GM21737 (cell line): ENCODE data around the gene CRTAC1.

ENCODE experiments used
- ATAC-seq: cut with Tn5 transposase; IDR thresholded peaks from one replicate; pipeline ENCODE4 v1.9.1; 2021; ENCODE audit warnings: mild to moderate bottlenecking, moderate library complexity; ENCODE audit not compliant: unreplicated experiment

Gene CRTAC1

GRCh38 chr10:97925308-97925938 lies 105.0 kb downstream of the CRTAC1 start:
- no peak for ATAC-seq

GRCh38 chr10:97924678-97925077 lies 105.7 kb downstream of the CRTAC1 start:
- no peak for ATAC-seq

- ATAC-seq = no peak
These were observed 106.9 kb downstream of the CRTAC1 start for GRCh38 chr10:97923476-97923875.

GRCh38 chr10:97923057-97923456 lies 107.4 kb downstream of the CRTAC1 start:
- ATAC-seq = no peak

- no peak for ATAC-seq
These were observed 108.2 kb downstream of the CRTAC1 start for GRCh38 chr10:97922022-97922758.

- no peak for ATAC-seq
These were observed 108.8 kb downstream of the CRTAC1 start for GRCh38 chr10:97921581-97922021.

DNA sequence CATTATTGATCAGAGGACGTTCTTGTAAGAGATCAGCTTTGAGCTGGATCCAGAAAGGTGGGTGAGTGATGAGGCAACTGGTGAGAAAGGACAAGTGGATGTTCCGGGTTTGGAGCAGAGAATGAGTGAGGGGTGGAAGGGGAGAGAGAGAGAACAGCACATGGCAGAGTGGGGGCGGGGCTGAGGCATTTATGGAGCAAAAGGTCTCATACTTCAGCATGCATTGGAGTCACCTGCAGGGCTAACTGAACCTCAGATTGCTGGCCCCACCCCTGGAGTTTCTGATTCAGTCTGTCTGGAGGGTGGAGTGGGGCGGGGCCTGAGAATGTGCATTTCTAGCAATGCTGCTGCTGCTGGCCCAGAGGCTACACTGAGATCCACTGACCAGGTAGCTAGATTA lies 109.6 kb downstream of the CRTAC1 start:
- ATAC-seq = no peak

DNA sequence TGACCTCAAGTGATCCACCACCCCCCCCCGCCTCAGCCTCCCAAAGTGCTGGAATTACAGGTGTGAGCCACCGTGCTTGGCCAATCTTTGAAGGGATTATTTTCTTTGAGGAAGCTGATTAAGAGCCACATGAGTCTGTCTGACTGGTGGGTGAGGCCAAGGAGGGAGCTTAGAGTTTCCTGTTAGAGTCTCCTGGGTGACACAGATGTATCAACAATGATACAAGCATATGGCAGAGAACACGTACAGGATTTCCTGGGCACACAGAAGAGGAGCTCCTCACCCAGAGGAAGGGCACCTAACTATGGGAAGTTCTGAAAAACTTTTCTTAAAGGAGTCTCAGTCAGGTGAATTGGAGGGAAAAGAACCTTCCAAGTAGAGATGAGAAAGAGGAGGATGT lies 111.4 kb downstream of the CRTAC1 start:
- ATAC-seq = no peak

DNA sequence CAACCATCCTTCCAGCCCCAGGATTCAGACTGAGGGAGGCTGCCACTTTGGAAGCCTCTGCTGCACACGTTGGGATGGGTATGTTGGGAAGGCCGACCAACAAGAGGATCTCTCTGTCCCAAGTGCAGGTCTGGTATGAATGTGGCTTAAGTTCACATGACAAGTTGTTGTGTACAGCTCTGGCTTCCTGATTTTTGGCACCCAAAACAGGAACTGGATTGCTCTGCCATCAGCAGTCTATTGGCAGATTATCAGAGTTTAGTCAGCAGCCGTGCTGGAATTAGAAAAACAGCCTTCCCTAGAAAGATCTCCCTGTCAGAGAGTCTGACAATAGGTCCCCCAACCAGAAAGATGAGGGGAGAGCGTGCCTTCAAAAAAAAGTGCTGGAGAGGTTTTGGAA lies 113.8 kb downstream of the CRTAC1 start:
- no peak for ATAC-seq

DNA sequence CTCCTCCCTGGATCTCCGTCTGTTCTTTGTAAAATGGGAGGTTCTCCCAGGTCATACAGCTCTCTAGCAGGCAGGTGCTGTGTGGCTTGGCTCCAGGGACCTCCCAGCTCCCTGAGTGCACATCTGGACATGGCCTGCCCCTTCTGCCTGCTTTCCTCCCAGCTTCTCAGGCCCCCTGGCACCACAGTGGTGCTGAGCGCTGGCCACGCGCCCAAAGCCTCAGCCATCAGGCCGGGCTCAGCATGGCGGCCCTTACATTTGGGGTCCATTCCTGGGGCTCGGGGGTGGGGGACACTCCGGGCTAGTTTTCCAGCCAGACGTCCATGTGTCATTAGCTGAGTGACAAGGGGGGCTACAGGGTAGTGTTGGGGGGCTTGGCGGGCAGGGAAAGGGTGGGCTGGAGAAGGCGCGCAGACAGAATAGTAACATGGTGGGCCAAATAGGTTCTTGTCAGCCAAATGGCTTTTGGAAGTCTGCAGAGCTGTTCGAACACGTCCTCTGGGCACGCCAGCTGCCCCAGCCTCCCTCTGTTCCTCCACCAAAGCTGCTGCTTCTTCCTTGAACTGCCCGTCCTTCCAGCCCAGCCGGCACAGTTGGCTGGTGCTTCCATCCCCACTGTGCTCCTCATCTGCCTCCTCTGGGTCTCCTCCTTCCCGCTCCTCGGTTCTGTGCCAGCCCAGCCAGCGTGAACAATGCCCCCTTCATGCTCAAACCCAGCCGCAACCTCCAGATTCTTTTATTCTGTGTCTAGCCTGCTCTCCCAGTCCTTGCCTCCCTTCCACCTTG lies 114.9 kb downstream of the CRTAC1 start:
- no peak for ATAC-seq

DNA sequence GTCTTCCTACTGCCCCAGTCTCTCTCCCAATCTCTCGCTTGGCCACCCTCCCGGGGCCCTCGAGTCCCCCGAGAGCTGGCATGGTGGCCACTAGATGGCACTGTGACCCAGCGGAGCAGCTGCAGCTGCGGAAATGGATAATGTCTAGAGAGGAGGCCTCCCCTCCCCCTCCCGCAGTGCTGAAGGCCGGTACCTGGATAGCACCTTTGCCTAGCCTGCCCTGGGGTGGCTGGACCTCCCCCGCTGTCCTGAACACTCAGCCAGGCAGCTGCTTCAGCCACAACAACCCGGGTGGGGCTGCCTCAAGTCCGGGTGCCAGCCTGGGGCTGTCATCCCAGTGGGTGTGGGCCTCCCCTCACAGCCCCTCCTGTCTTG lies 115.6 kb downstream of the CRTAC1 start:
- no peak for ATAC-seq

DNA sequence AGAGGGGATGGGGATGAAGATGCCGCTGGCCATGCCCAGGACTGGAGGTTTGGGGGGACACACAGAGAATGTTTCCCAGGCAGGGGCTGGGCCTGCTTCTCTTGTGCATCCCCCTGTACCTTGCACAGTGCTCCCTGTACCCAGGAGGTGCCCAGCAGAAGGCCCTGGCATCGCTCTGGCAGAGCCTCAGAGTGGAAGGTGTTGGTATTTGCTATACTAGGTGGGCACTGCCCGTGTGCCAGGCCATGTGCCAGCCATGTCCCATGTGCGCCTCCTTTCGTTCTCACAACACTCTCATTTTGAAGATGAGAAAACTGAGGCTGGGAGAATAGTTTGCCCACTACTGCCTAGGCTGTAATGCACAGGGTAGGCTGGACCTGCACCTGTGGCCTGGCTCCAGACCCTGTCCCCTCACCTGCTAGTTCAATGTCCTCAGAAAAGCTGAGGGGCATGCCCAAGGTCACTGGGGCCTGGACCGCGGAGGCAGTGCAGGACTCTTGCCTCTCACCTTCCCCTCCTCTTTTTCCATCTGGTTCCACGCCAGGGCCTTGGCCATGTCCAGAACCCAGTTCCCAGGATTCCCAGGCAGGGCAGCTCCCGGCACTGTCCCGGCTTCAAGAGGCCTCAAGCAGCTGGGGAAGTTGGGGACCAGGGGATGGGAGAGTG lies 116.1 kb downstream of the CRTAC1 start:
- no peak for ATAC-seq

DNA sequence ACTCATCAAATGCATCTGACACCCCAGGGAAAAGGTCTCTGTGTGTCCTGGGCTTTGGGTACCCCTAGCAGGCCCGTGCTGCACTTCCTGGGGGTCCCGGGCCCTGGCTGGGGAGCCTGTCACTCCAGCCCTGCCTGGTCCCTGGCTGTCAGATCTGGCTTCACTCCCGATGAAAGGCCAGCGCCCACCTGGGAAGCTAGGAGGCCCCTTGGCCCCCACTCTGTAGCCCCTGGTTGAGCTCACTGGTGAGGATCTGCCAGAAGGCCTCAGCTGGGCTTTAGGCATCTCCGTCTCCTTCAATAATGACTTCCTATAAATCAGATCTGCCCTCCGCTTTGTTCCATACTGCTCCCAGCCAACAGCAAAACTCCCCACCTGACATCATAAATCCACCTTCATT lies 116.8 kb downstream of the CRTAC1 start:
- no peak for ATAC-seq

DNA sequence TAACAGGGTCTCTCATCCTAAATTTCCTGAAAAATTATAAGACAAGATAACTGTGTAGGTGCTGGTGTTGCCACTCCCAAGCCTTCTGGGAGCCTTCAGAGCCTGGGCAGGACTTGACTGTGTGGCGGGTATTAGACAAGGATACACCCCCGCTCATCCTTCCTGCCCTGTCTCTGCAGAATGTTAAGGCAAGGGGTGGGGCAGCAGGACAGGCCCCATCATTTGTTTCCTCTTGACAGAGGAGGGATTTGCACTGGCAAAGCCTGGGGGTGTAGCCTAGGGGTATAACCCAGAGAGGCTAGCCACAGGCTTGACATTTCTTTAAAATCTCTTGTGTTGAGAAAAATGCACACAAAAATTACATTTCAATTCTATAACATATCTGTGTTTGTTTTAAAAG lies 117.2 kb downstream of the CRTAC1 start:
- ATAC-seq = no peak

DNA sequence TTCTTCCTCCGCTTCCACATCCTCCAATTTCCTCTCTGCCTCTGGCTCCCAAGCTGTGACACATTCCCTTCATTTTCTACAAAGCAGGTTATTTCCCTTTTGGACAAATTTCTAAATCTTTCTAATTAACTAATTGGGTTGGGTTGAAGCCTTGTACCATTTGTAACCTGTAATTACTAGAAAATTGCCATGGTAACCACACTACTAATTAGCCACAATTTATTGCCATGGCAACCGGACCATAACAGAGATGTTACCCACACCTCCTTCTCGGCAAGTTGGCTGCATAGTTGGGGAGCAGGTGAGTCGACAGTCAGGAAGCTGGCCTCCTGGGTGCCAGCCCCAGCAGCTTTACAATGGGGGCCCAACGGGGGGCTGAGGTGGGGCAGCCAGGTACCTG lies 119.2 kb downstream of the CRTAC1 start:
- no peak for ATAC-seq

GRCh38 chr10:97910661-97911060 lies 119.8 kb downstream of the CRTAC1 start:
- no peak for ATAC-seq

DNA sequence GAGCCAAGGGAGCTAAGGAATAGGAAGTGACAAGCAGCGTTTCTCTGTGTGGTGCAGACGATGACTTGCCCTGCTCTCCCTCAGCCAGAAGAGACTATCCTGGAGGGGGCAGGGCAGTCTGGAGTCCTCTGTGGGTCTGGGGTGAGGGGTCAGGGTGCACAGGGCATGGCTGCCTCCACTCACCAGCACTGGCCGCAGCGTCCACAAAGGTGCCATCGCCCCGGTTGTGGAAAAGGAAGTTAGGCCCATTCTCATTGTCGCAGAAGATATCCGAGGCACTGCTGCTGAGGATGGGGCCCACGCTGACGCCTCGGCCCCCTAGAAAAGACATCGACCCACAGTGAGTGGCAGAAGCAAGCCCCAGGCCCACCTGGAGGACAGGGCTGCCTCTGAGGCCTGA lies 122.6 kb downstream of the CRTAC1 start:
- ATAC-seq = no peak

- no peak for ATAC-seq
These were observed 123.2 kb downstream of the CRTAC1 start for GRCh38 chr10:97907211-97907610.

DNA sequence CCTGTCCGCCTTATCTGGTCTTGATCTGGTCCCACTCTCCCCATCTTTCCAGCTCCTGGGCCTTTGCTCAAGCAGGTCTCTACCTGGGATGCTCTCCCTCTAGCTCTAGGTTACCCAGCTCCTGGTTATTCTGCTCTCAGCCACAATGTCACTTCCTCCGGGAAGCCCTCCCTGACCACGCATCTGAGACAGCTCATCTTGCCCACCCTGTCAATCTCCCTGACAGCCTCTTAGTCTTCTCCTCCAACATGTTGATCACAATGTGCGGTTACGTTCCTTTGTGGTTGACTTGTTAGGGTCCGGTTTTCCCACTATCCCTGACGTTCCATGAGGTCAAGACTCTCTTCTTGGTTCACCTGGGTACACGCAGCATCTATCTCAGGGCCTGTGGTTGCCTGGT lies 125.1 kb downstream of the CRTAC1 start:
- no peak for ATAC-seq

GRCh38 chr10:97904576-97904975 lies 125.8 kb downstream of the CRTAC1 start:
- ATAC-seq = no peak

GRCh38 chr10:97904018-97904381 lies 126.4 kb downstream of the CRTAC1 start:
- ATAC-seq = no peak
